Measurements from ENCODE around the gene IDE. TPM values are rescaled to one million over a fixed set of nuclear protein-coding genes. Genes with fewer than 3 reads are reported as not detected.
"Not testable (repeated sequence)": the region's sequence is repeated elsewhere in the genome, so short reads cannot be mapped to it uniquely, and the experiment has no call there.

IDE gene
- total RNA-seq, result 23.6 and 25.9 TPM in 2 replicates

GRCh38 chr10:92573798-92574547, at the start of gene IDE:
Gene IDE (minus strand): TSS chr10:92574093. CDS start chr10:92574019, 74 bp downstream.
- DNase-seq (ENCODE audit: low read depth in 2 of 2), result peak; percentile 80 to 89

- no peak for DNase-seq (ENCODE audit: low read depth in 2 of 2)
These were observed 45.5 kb upstream of the IDE start for GRCh38 chr10:92619368-92619767.

- DNase-seq (ENCODE audit: low read depth in 2 of 2), result no peak
These were observed 41.6 kb upstream of the IDE start for GRCh38 chr10:92615515-92615914.

DNA sequence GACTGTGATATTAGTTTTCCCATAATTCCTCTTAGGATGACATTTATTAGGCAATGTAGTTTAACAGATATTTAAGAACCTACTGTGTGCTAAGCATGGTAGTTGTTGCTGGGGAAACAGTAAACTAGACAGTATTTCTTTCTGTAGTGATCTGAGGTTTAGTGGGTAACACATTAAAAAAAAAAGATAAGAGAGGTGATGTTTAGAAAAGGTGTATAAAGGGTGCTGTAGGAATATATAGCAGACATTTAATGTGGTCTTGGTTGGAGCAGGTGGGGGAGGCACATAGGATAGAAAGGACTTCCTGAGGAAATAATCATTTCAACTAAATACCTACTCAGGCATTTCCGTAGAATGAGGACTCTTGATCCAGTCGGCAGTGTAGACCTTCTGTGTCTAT, 30.9 kb upstream of the IDE start:
- no peak for DNase-seq (ENCODE audit: low read depth in 2 of 2)

DNA sequence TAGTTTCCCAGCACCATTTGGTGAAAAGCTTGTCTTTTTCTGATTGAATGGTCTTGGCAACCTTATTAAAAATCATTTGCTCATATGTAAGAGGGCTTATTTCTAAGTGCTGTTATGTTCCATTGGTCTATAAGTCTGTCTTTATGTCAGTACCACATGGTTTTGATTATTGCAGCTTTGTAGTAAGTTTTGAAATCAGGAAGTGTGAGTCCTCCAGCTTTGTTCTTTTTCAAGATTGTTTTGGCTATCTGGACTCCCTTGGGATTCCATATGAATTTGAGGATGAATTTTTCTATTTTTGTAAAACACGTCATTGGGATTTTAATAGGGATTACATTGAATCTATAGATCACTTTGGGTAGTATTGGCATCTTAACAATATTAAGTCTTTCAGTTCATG, 24.4 kb upstream of the IDE start:
- no peak for DNase-seq (ENCODE audit: low read depth in 2 of 2)

GRCh38 chr10:92595505-92595904, 21.6 kb upstream of the IDE start:
- DNase-seq (ENCODE audit: low read depth in 2 of 2), result no peak

DNA sequence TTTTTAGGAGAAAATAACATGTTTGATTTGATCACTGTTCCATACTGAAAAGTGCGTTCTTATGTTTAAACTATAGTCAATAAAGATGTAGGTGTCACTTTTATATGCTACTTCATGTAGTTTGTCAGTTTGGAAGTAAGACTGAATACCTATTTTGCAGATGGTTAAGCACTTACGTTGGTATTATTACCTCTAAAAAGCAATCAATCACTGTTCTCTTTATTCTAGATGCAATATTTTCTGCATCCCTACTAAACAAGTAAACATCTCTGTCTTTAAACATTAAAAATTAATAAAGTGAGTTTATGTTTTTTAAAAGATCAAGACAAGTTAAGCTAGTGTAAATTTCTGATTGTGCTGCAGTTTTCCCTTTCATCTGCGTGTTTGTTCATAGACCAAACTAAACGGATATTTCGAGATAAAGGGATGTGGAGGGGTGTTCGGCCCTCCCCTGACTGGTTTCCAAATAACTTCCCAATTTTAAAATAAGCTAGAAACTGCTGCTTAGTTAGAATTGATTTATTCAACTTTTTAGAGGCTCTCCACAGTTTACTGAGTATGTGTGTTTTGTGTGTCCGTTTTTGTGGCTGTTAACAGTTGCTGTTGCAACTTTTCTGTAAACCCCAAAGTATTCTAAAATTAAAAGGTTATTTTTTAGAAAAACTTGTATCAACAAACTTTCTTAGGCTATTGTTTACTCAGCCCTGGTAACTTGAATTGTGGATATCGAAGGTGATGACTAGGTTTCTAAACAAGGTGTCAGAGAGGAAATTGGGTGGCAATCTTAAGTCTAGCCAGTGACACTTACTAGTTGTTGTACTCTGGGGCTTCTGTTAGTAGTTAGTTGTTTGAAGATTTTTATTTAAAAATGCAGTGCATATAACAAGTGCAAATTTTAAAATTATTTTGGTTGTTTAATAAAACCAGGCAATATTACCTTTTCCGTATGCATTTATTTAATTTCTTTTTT, 20.0 kb upstream of the IDE start:
- DNase-seq (ENCODE audit: low read depth in 2 of 2), result peak in 1 of 2 donors; percentile 25

- peak; percentile 91 to 97 for DNase-seq (ENCODE audit: low read depth in 2 of 2)
These were observed 19.1 kb upstream of the IDE start, which contains the start of gene KIF11 for GRCh38 chr10:92592761-92593618. Gene KIF11 (plus strand): TSS chr10:92593130. CDS start chr10:92593376, 246 bp downstream.

- DNase-seq (ENCODE audit: low read depth in 2 of 2), result peak in 1 of 2 donors; percentile 93
These were observed 17.7 kb upstream of the IDE start for GRCh38 chr10:92591550-92592022.

- DNase-seq (ENCODE audit: low read depth in 2 of 2), result peak in 1 of 2 donors; percentile 45
These were observed 17.0 kb upstream of the IDE start for GRCh38 chr10:92590623-92591549.

DNA sequence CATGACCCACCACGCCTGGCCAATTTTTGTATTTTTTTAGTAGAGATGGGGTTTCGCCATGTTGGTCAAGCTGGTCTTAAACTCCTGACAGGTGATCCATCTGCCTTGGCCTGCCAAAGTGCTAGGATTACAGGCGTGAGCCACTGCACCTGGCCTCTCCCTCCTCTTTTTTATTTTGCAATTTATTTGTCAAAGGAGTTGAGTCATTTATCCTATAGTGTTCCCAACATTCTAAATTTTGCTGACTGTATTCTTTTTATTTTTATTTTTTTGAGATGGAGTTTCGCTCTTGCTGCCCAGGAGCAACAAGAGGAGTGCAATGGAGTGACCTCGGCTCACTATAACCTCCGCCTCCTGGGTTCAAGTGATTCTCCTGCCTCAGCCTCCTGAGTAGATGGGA, 8.5 kb upstream of the IDE start:
- not testable (repeated sequence) for DNase-seq (ENCODE audit: low read depth in 2 of 2)

- no peak for DNase-seq (ENCODE audit: low read depth in 2 of 2)
These were observed 2.1 kb upstream of the IDE start for GRCh38 chr10:92575961-92576360.

DNA sequence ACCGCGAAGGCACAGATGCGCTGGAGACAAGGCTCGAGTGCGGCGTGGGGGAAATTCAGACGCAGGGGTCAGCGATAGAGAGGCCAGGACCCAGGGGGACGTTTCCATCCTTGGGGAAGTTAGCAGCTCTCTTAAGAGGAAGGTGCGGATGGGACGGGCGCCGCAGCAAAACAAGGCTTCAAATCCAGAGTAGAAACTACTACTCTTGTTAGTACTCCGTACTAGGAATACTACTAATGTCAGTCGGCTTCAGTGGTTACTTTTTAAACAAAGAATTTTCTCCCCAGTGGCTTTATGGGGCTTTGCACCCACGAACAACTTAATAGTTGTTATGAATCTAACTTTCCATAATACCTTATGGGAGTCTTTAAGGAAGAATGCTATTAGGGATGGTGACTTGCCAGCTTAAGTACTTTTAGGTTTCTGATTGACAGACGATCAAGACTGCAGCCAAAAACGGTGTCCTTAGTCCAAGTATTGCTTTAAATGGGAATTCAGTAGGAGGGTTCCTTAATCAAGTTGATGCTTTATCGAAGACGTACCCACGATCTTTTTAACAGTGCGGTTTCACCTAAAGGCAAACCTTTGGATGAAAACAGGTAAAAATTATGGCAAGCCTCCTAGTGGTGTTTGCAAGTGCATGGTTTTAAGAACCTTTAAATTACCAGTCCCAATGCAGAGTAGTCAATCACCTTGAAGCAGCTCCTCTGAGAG, 812 bp upstream of the IDE start:
- no peak for DNase-seq (ENCODE audit: low read depth in 2 of 2)

GRCh38 chr10:92573091-92573797, 649 bp downstream of the IDE start:
- peak in 1 of 2 donors; percentile 51 for DNase-seq (ENCODE audit: low read depth in 2 of 2)

GRCh38 chr10:92572362-92573090, 1.4 kb downstream of the IDE start:
- DNase-seq (ENCODE audit: low read depth in 2 of 2), result no peak

- DNase-seq (ENCODE audit: low read depth in 2 of 2), result no peak
These were observed 2.2 kb downstream of the IDE start for GRCh38 chr10:92571649-92572048.

- DNase-seq (ENCODE audit: low read depth in 2 of 2), result not testable (repeated sequence)
These were observed 4.2 kb downstream of the IDE start for GRCh38 chr10:92569663-92570062.

DNA sequence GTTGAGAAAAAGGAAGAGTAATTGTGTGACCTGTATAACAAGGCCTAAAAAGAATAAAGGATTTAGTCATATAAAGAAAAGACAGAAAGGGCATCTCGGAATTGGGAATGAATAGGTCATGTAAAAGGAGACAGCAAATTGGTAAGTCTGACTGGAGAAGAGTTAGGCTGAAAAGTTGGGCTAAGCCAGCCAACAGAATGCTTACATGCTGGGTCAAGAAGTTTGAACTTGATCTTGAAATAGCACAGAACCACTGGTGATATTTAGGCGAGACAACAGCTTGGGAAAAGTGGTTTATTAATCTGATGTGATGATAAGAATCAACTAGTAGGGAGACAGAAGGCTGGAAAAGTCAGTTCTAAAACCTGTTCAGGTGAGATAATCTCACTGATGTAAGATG, 4.8 kb downstream of the IDE start:
- no peak for DNase-seq (ENCODE audit: low read depth in 2 of 2)
